ENCODE results near the gene PCAT7. TPM values are rescaled to one million over a fixed set of nuclear protein-coding genes. Genes with fewer than 3 reads are reported as not detected.

Gene PCAT7
- total RNA-seq, 1 donor from 2014 or later, result 19.9 TPM

DNA sequence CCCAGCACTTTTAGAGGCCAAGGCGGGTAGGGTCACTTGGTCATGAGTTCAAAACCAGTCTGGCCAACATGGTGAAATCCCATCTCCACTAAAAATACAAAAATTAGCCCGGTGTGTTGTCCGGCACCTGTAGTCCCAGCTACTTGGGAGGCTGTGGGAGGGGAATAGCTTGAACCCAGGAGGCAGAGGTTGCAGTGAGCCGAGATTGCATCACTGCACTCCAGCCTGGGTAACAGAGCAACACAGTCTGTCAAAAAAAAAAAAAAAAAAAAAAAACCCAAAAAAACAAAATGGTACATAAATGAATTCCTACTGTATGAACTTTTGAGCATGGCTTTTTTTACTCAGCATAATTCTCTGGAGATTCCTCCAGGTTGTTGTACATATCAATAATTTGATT lies 37.6 kb upstream of the PCAT7 start:
- Mint-ChIP-seq H3K4me3 (no peak overlapping the region), H3K4me1 (peaks cover 5% of the 10 kb centered on the region), H3K27me3 (ENCODE audit: insufficient read depth, low read depth) (no peaks in the 10 kb centered on the region), H3K36me3 (no peaks in the 10 kb centered on the region), H3K27ac (no peak overlapping the region), H3K9me3 (peaks cover 3% of the 10 kb centered on the region)
- DNase-seq (ENCODE audit: low spot score), result no peak
- H3K9me3 ChIP-seq (ENCODE audit: low read depth), result no peaks in the 10 kb centered on the region
- peaks cover 9% of the 10 kb centered on the region for H3F3A ChIP-seq (ENCODE audit: low read depth)
- no peaks in the 10 kb centered on the region for H3K79me2 ChIP-seq (ENCODE audit: low read depth)
- no peak overlapping the region for H3K4me3 ChIP-seq
- no peak overlapping the region for H3K9ac ChIP-seq
- H3K4me2 ChIP-seq, result no peak overlapping the region
- no peaks in the 10 kb centered on the region for H3K36me3 ChIP-seq
- no peaks in the 10 kb centered on the region for H4K20me1 ChIP-seq (ENCODE audit: low read depth)
- H3K27ac ChIP-seq, result no peak overlapping the region
- H3K4me1 ChIP-seq, result peaks cover 10% of the 10 kb centered on the region
- H2AFZ ChIP-seq (replicated peaks), result no peak overlapping the region
- TF ChIP-seq EZH2phosphoT487 (IDR thresholded peaks at IDR 0.05), result no peak
- no peak for TF ChIP-seq EZH2 (IDR thresholded peaks at IDR 0.05)
- no peak for TF ChIP-seq CTCF (IDR thresholded peaks at IDR 0.05)
- no peaks in the 10 kb centered on the region for H3K27me3 ChIP-seq

- H3K36me3 Mint-ChIP-seq, result no peaks in the 10 kb centered on the region
These were observed 29.4 kb upstream of the PCAT7 start for GRCh38 chr9:94525396-94526035.

GRCh38 chr9:94526271-94526670 lies 28.6 kb upstream of the PCAT7 start:
- Mint-ChIP-seq H3K27me3 (ENCODE audit: insufficient read depth, low read depth) (no peaks in the 10 kb centered on the region), H3K9me3 (no peaks in the 10 kb centered on the region), H3K4me1 (no peaks in the 10 kb centered on the region), H3K36me3 (no peaks in the 10 kb centered on the region), H3K27ac (no peak overlapping the region), H3K4me3 (no peak overlapping the region)
- Histone ChIP-seq H3K27ac (no peak overlapping the region), H3K4me3 (no peak overlapping the region), H3K9me3 (ENCODE audit: low read depth) (no peaks in the 10 kb centered on the region), H3K4me1 (no peaks in the 10 kb centered on the region), H3K9ac (no peak overlapping the region), H3K4me2 (no peak overlapping the region), H4K20me1 (ENCODE audit: low read depth) (no peaks in the 10 kb centered on the region), H3K27me3 (no peaks in the 10 kb centered on the region), H3K79me2 (ENCODE audit: low read depth) (no peaks in the 10 kb centered on the region), H2AFZ (replicated peaks) (no peak overlapping the region), H3F3A (ENCODE audit: low read depth) (no peaks in the 10 kb centered on the region), H3K36me3 (no peaks in the 10 kb centered on the region)
- no peak for DNase-seq (ENCODE audit: low spot score)
- TF ChIP-seq CTCF (IDR thresholded peaks at IDR 0.05) (no peak), EZH2phosphoT487 (IDR thresholded peaks at IDR 0.05) (no peak), EZH2 (IDR thresholded peaks at IDR 0.05) (no peak)

More at GRCh38 chr9:94525396-94526035, 29.4 kb upstream of the PCAT7 start:
- Histone ChIP-seq H3K4me2 (no peak overlapping the region), H3K4me1 (no peaks in the 10 kb centered on the region), H3K9me3 (ENCODE audit: low read depth) (no peaks in the 10 kb centered on the region), H3F3A (ENCODE audit: low read depth) (no peaks in the 10 kb centered on the region), H3K36me3 (no peaks in the 10 kb centered on the region), H3K27me3 (no peaks in the 10 kb centered on the region), H3K27ac (no peak overlapping the region), H3K4me3 (no peak overlapping the region), H3K9ac (no peak overlapping the region), H4K20me1 (ENCODE audit: low read depth) (no peaks in the 10 kb centered on the region), H2AFZ (replicated peaks) (no peak overlapping the region), H3K79me2 (ENCODE audit: low read depth) (no peaks in the 10 kb centered on the region)
- TF ChIP-seq EZH2phosphoT487 (IDR thresholded peaks at IDR 0.05) (no peak), CTCF (IDR thresholded peaks at IDR 0.05) (no peak), EZH2 (IDR thresholded peaks at IDR 0.05) (no peak)
- Mint-ChIP-seq H3K9me3 (no peaks in the 10 kb centered on the region), H3K4me3 (no peak overlapping the region), H3K4me1 (no peaks in the 10 kb centered on the region), H3K27ac (no peak overlapping the region), H3K27me3 (ENCODE audit: insufficient read depth, low read depth) (no peaks in the 10 kb centered on the region)
- no peak for DNase-seq (ENCODE audit: low spot score)
